Measurements from ENCODE around the gene CTIF.
"Not testable (repeated sequence)": the region's sequence is repeated elsewhere in the genome, so short reads cannot be mapped to it uniquely, and the experiment has no call there.

The CTIF gene

GRCh38 chr18:48803951-48804855 lies 265.4 kb downstream of the CTIF start:
- no peak for DNase-seq (ENCODE audit: low spot score)

GRCh38 chr18:48804856-48805610 lies 266.2 kb downstream of the CTIF start:
- DNase-seq (ENCODE audit: low spot score), result no peak

- DNase-seq (ENCODE audit: low spot score), result no peak
Observed at GRCh38 chr18:48805826-48806535, 267.1 kb downstream of the CTIF start.

GRCh38 chr18:48806551-48807261 lies 267.9 kb downstream of the CTIF start:
- no peak for DNase-seq (ENCODE audit: low spot score)

- no peak for DNase-seq (ENCODE audit: low spot score)
Observed at GRCh38 chr18:48808476-48808875, 269.6 kb downstream of the CTIF start.

GRCh38 chr18:48809365-48809764 lies 270.5 kb downstream of the CTIF start:
- no peak for DNase-seq (ENCODE audit: low spot score)

- DNase-seq (ENCODE audit: low spot score), result no peak
Observed at GRCh38 chr18:48810805-48811204, 272.0 kb downstream of the CTIF start.

- DNase-seq (ENCODE audit: low spot score), result no peak
Observed at GRCh38 chr18:48811401-48811800, 272.6 kb downstream of the CTIF start.

GRCh38 chr18:48811977-48812451 lies 273.2 kb downstream of the CTIF start:
- not testable (repeated sequence) for DNase-seq (ENCODE audit: low spot score)

GRCh38 chr18:48813321-48813720 lies 274.5 kb downstream of the CTIF start:
- DNase-seq (ENCODE audit: low spot score), result no peak

GRCh38 chr18:48813833-48814489 lies 275.1 kb downstream of the CTIF start:
- no peak for DNase-seq (ENCODE audit: low spot score)

GRCh38 chr18:48814490-48815178 lies 275.8 kb downstream of the CTIF start:
- DNase-seq (ENCODE audit: low spot score), result no peak

- DNase-seq (ENCODE audit: low spot score), result no peak
Observed at GRCh38 chr18:48815179-48815515, 276.3 kb downstream of the CTIF start.

GRCh38 chr18:48815581-48816324 lies 276.9 kb downstream of the CTIF start:
- no peak for DNase-seq (ENCODE audit: low spot score)

GRCh38 chr18:48816554-48816953 lies 277.7 kb downstream of the CTIF start:
- no peak for DNase-seq (ENCODE audit: low spot score)

GRCh38 chr18:48817021-48817461 lies 278.2 kb downstream of the CTIF start:
- no peak for DNase-seq (ENCODE audit: low spot score)

- DNase-seq (ENCODE audit: low spot score), result no peak
Observed at GRCh38 chr18:48818329-48819254, 279.8 kb downstream of the CTIF start.

GRCh38 chr18:48819276-48819675 lies 280.4 kb downstream of the CTIF start:
- DNase-seq (ENCODE audit: low spot score), result no peak
